ENCODE measurements around the gene COX6B2.

The COX6B2 gene

GRCh38 chr19:55362174-55362989 is 7.9 kb upstream of the COX6B2 start:
- DNase-seq: no peak

- DNase-seq: no peak
Observed at GRCh38 chr19:55360902-55361301, 6.4 kb upstream of the COX6B2 start.

DNA sequence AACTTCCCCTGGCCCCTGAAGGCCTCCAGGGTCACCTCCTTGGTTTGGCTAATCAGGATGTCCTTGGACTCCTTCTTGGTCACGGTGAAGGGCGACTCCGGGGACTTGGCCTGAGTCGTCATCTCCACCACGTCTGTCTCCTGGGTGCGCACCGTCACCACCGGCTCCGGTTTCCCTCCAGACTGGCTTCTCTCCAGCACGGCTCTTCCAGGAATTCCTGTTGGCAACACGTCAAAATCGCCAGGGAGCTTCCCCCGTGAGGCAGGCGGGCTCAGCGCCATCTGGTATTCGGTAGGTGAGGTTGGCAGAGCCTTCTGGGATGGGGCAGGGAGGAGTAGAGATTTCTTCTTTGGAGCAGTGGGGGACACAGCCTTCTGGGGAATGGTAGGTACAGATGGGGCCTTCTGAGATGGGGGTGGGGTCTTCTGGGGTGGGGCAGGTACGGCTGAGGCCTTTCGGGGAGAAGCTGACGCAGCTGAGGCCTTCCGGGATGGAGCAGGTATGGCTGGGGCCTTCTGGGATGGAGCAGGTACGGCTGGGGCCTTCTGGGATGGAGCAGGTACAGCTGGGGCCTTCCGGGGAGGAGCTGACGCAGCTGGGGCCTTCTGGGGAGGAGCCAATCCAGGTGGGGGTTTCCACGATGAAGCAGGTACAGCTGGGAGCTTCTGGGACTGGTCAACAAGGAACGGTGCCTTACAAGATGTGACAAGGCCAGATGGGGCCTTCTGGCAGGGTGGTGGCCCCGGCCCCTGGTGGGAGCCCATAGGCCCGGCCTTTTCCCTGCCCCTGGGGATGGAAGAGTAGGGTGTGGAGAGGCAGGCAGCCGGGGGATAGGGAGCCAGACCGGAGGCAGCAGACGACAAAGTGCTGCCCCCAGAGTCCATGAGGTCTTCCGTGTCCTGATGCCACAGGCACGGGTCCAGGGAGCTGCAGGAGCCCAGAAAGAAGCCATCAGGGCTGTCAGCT is 4.7 kb upstream of the COX6B2 start:
- DNase-seq: no peak

DNA sequence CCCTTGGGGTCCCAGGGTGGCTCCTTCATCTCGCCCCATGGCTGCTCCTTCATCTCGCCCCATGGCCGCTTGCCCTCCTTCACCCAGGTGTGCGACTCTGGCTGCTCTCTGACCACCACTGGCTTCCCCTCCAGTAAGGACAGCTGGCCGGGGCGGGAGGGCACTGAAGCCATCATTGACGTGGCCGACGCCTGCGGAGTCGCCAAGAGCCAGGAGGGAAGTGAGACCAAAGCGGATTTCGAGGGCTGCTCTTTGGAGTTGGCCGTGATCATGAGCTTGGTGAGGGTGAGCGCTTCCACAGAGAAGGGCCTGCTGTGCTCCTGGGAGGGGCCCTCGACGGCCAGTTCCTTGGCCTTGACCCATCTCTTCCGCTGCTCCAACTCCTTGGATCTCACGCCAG is 4.0 kb upstream of the COX6B2 start:
- DNase-seq: no peak

DNA sequence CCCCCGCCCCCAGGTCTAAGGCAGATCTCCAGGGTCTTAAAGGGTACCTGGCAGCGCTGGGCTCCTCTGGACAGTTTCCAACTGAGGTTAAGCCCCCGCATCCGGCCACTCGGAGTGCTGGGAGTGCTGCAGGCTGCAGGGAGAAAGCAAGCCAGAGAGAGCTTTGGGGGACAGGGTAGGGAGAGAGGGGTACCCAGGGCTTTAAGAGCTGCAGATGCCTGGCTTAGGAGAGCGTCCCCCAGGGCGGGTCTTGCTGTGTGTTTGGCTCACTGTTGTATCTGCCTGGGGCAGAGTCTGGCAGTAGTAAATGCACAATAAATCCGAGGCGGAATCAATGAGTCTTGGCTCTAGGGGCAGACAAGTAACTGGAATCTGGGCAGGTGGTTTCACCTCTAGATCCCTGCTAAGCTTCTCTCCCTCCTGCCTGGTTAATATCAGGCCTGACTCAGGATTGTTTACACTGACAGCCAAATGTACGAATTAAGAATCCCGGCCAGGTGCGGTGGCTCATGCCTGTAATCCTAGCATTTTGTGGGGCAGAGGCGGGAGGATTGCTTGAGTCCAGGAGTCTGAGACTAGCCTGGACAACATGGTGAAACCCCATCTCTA is 798 bp upstream of the COX6B2 start:
- DNase-seq: no peak

DNA sequence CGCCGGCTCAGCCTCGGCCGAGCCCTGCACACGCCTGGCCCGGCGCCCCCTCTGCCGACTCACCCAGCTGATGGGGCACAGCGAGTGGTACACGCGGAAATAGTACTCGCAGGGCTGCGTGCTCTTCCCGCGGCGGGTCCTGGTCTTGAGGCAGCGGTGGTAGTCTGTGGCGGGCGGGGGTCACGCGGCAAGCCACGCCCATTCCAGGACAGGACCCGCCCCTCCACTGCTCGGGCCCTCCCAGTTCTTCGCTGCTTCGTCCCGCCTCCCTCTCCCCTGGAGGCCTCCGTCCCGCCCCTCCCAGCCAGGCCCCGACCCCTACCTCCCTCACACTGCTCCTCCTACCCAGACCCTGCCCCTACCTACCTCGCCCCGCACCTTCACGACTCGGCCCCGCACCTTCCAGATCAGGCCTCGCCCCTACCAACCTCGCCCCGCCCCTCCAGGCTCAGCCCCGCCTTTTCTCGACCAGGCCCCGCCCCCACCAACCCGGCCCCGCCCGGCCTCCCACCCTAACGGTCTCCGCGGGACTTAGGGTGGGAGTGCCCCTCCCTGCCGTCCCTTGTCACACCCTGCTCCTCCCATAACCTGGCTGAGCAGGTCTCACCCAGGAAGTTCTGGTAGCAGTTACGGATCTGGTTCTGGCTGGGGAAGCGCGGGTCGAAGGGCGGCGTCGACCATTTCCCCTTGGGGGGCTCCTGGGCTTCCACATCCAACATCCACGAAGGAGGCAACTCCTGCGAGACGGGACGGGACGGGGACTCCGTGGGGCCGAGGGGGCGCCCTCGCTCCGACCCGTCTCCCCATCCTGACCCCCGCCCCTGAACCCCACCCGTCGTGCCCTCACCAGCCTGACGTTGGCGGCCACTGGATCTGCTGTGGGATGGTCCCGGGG is 469 bp downstream of the COX6B2 start:
- no peak for DNase-seq

DNA sequence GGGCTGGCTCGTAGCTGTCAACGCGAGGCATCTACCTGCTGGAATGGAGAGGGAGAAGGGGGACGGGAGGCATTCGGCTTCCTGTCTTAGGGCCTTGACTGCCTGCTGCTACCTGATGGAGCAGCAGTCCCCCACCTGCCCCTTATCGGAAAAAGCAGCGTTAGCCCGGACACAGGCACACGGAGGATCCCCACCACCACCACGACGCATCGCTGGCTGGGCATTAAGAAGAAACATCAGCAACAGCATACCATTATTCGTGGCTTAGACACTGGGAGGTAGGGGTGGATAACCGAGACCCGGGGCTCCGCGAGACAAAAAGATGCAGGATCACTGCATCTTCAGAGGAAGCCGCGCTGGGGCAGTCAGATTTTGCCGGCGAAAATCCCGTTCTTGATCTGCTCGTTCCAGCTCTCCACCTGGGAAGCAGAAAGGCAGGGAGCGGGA is 1.1 kb downstream of the COX6B2 start:
- DNase-seq: no peak

GRCh38 chr19:55352549-55353145 is 1.9 kb downstream of the COX6B2 start:
- no peak for DNase-seq

- DNase-seq: no peak
Observed at GRCh38 chr19:55352040-55352439, 2.5 kb downstream of the COX6B2 start.

DNA sequence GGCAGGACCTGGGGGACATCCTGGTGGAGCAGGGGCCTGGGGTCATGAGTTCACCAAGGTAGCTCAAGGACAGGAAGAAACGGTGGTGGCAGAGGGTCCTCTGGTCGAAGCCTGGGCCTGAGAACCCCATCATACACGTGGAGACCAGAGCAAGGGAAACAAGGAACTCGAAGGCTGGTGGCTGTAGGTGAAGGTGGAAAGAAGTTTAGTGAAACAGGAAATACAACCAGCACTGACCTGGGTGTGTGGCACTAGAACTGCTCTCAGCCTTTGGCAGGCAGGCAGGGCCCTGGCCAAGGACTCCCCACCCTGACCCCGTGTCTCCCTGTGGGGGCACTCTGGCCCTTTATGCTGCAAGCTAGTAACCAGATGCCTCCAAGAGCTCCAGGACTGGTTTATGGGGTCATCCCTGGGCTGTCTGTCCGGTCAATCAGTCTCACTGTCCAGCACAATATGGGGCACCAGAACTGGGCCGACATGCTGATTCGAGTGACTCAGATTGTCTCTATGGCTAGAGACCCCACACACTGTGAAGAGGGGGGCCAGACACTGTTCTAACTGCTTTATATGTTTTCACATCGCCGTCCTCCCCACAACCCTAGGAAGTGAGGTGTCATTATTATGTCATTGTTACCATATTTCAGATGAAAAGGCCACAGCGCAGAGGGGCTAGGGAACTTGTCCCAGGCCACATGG is 3.8 kb downstream of the COX6B2 start:
- no peak for DNase-seq

GRCh38 chr19:55348317-55349034 is 6.0 kb downstream of the COX6B2 start:
- no peak for DNase-seq

- no peak for DNase-seq
Observed at GRCh38 chr19:55347442-55348009, 7.0 kb downstream of the COX6B2 start.

DNA sequence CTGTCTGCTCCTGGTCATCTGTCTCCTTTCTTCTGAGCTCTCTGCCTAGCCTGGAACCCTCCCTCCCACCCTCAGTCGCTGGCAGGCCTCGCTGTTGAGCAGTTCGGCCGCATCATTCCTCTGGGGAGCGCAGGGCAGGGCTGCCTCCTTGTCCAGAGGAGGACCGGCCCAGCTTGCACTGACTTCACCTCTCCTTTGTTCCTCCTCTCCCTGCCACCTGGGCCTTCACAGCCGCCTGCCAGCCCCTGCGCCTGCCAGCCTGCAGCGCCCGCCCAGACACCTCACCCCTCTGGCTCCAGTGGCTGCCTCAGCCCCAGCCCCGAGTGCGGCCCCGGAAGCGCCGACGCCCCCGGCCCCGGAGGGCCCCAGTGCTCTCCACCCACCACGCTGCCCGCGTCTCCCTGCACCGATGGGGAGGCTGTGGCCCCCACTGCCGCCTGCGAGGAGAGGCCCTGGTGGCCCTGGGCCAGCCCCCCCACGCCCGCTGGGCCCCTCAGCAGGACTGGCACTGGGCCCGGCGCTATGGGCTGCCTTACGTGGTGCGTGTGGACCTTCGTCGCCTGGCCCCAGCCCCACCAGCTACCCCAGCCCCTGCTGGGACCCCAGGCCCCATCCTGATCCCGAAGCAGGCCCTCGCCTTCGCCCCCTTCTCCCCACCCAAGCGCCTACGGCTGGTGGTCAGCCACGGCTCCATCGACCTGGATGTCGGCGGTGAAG is 7.6 kb downstream of the COX6B2 start:
- DNase-seq: no peak

DNA sequence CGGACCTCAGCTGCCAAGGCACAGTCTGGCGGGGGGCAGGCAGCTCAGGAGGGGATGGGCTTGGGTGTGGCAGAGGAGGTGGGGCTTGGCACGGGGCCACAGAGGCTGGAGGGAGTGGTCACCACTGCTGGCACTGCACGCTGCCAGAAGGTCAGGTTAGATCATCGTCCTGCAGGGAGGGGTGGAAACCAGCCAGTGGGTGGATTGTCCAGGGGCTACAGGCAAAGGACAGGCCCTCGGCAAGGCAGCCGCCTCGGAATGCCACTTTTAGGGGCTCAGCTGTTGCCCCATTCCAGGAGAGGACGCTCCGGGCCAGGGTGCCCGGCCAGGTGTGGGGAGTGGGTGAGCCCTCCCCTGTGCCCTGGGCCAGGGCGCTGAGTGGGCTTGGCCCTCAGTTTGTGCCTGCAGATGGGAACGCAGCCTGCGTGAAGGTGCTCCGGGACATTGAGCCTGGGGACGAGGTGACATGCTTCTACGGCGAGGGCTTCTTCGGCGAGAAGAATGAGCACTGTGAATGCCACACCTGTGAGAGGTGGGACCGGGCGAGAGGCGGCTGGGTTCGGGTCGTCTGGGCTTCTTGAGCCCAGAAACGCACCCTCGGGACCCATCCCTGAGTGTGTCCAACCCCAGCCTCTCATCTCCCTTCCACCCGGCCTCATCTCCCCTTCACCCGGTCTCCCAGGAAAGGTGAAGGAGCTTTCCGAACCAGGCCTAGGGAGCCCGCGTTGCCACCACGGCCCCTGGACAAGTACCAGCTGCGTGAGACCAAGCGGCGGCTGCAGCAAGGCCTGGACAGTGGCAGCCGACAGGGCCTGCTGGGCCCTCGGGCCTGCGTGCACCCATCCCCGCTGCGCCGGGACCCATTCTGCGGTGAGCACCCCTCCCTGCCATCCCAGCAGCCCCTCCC is 8.4 kb downstream of the COX6B2 start:
- DNase-seq: no peak

DNA sequence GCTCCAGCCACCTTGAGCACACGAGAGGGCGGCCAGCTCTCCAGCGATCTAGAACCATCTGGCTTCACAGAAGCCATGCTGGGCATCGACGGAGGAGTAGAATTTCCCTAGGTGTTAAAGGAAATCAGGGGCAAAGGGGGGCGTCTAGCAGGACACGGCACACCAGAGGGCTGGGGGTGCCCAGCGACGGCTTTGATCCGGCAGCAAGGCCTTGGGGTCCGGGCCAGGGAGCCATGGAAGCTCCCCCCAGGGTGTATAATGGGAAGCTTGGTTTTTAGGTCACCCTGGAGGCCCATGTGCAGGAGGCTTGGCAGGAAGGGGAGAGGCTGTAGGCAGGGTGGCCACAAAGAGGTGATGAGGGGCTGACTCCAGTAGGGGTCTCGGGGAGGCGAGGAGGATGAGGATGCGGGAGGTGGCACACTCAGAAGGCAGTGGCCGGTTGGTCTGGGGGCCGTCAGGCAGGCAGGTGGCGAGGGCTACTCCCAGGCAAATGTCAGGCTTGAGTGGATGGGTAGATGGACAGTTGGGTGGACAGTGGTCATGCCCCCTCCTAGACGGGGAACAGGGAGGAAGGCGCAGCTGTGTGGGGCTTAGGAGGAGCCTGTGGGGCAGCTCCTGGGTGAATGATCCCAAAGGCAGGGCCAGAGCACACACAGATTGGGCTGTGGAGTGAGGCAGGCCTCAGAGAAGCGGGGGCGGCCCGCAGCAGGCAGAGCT is 9.3 kb downstream of the COX6B2 start:
- DNase-seq: no peak

- peak; percentile 49 to 70 for DNase-seq
Observed at GRCh38 chr19:55344444-55344843, 10.1 kb downstream of the COX6B2 start.
